ACC112 (cell line): Measurements from ENCODE around the gene CCDC97.
"Not testable (repeated sequence)": the region's sequence is repeated elsewhere in the genome, so short reads cannot be mapped to it uniquely, and the experiment has no call there.

Experiments used
- H2AFZ ChIP-seq: fragments of 200-600 bp; sonication (generic); one replicate; pipeline ENCODE4 v1.6.0; 2017; ENCODE audit warnings: antibody characterized with exemption, low read length; ENCODE audit not compliant: unreplicated experiment
- H3K27ac ChIP-seq: fragments of 200-600 bp; sonication (generic); 2 replicates; pipeline ENCODE4 v1.5.1; 2014; ENCODE audit warnings: low read depth, mild to moderate bottlenecking, antibody characterized with exemption, low read length, moderate library complexity
- H3K27me3 ChIP-seq: fragments of 200-600 bp; sonication (generic); 2 replicates; pipeline ENCODE4 v1.6.1; 2014; ENCODE audit warnings: mild to moderate bottlenecking, antibody characterized with exemption, low read length, moderate library complexity, mixed read lengths; ENCODE audit not compliant: insufficient read depth
- H3K36me3 ChIP-seq: fragments of 200-600 bp; sonication (generic); 2 replicates; pipeline ENCODE4 v1.6.1; 2016; ENCODE audit warnings: mild to moderate bottlenecking, antibody characterized with exemption, low read length, moderate library complexity, mixed read lengths; ENCODE audit not compliant: insufficient read depth
- H3K4me1 ChIP-seq: fragments of 200-600 bp; sonication (generic); one replicate; pipeline ENCODE4 v1.6.1; 2016; ENCODE audit warnings: low read length, mixed read lengths; ENCODE audit not compliant: insufficient read depth, unreplicated experiment, control insufficient read depth
- H3K4me3 ChIP-seq: fragments of 200-600 bp; sonication (generic); 2 replicates; pipeline ENCODE4 v1.5.1; 2014; ENCODE audit warnings: mild to moderate bottlenecking, low read depth, low read length
- H3K79me2 ChIP-seq: fragments of 200-600 bp; sonication (generic); one replicate; pipeline ENCODE4 v1.6.0; 2016; ENCODE audit warnings: low read length; ENCODE audit not compliant: control insufficient read depth, unreplicated experiment, insufficient read depth

CCDC97 gene

GRCh38 chr19:41364524-41365391, 54.8 kb downstream of the CCDC97 start:
- Histone ChIP-seq H3K4me1 (peaks cover 13% of the 10 kb centered on the region), H3K79me2 (peaks cover 10% of the 10 kb centered on the region), H3K4me3 (peak overlapping the region; percentile 87), H3K36me3 (no peaks in the 10 kb centered on the region), H3K27me3 (no peaks in the 10 kb centered on the region), H2AFZ (peak overlapping the region; percentile 67), H3K27ac (peak overlapping the region; percentile 98)

GRCh38 chr19:41366089-41366488, 56.1 kb downstream of the CCDC97 start:
- no peak overlapping the region for H3K4me3 ChIP-seq
- no peak overlapping the region for H2AFZ ChIP-seq
- no peaks in the 10 kb centered on the region for H3K27me3 ChIP-seq
- H3K36me3 ChIP-seq = no peaks in the 10 kb centered on the region
- H3K4me1 ChIP-seq = peaks cover 13% of the 10 kb centered on the region
- H3K79me2 ChIP-seq = peaks cover 10% of the 10 kb centered on the region
- H3K27ac ChIP-seq = no peak overlapping the region

GRCh38 chr19:41367848-41368301, 57.9 kb downstream of the CCDC97 start:
- peaks cover 10% of the 10 kb centered on the region for H3K79me2 ChIP-seq
- H3K36me3 ChIP-seq = no peaks in the 10 kb centered on the region

GRCh38 chr19:41369769-41370168, 59.8 kb downstream of the CCDC97 start:
- H3K36me3 ChIP-seq = no peaks in the 10 kb centered on the region
- no peak overlapping the region for H3K27ac ChIP-seq
- no peak overlapping the region for H3K4me3 ChIP-seq
- peaks cover 7% of the 10 kb centered on the region for H3K79me2 ChIP-seq
- no peak overlapping the region for H2AFZ ChIP-seq
- no peaks in the 10 kb centered on the region for H3K27me3 ChIP-seq
- peaks cover 11% of the 10 kb centered on the region for H3K4me1 ChIP-seq

More at GRCh38 chr19:41367848-41368301, 57.9 kb downstream of the CCDC97 start:
- peaks cover 13% of the 10 kb centered on the region for H3K4me1 ChIP-seq
- peak overlapping the region; percentile 86 for H3K27ac ChIP-seq
- H3K27me3 ChIP-seq = no peaks in the 10 kb centered on the region
- H3K4me3 ChIP-seq = no peak overlapping the region
- no peak overlapping the region for H2AFZ ChIP-seq

DNA sequence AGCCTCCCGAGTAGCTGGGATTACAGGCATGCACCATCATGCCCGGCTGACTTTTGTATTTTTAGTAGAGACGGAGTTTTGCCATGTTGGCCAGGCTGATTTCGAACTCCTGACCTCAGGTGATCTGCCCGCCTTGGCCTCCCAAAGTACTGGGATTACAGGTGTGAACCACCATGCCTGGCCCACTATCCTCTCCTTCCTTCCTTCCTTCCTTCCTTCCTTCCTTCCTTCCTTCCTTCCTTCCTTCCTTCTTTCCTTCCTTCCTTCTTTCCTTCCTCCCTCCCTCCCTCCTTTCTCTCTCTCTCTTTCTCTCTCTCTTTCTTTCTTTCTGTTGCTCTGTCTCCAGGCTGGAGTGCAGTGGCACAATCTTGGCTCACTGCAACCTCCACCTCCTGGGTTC, 61.1 kb downstream of the CCDC97 start:
- H3K4me3 ChIP-seq, H3K27me3 ChIP-seq, H3K36me3 ChIP-seq, H3K4me1 ChIP-seq, H3K79me2 ChIP-seq, H2AFZ ChIP-seq, H3K27ac ChIP-seq: not testable (repeated sequence)

- H3K79me2 ChIP-seq = no peaks in the 10 kb centered on the region
- H3K4me3 ChIP-seq = no peak overlapping the region
- H3K27me3 ChIP-seq = no peaks in the 10 kb centered on the region
- H3K27ac ChIP-seq = no peak overlapping the region
- no peak overlapping the region for H2AFZ ChIP-seq
- peaks cover 7% of the 10 kb centered on the region for H3K4me1 ChIP-seq
- no peaks in the 10 kb centered on the region for H3K36me3 ChIP-seq
These were observed 61.6 kb downstream of the CCDC97 start for GRCh38 chr19:41371541-41371940.

DNA sequence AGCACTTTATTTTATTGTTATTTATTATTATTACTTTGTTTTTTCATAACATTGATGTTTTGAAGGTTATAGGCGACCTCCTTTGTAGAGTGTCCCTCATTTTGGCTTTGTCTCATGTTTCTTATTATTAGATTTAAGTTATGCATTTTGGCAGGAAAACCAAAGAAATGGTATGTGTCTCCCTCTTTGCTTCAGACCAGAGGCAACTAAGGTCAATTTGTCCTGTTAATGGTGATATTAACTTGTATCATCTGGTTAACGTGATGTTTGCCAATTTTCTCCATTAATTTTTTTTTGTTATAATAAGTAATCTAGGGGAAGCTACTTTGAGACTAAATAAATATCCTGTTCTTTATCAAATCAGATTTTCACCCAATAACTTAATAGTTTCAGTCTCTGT, 62.5 kb downstream of the CCDC97 start:
- no peaks in the 10 kb centered on the region for H3K27me3 ChIP-seq
- H3K27ac ChIP-seq = no peak overlapping the region
- H3K4me3 ChIP-seq = no peak overlapping the region
- peaks cover 6% of the 10 kb centered on the region for H3K4me1 ChIP-seq
- H2AFZ ChIP-seq = no peak overlapping the region
- H3K79me2 ChIP-seq = no peaks in the 10 kb centered on the region
- H3K36me3 ChIP-seq = no peaks in the 10 kb centered on the region

- no peak overlapping the region for H3K27ac ChIP-seq
- no peak overlapping the region for H2AFZ ChIP-seq
- H3K4me1 ChIP-seq = no peaks in the 10 kb centered on the region
- no peaks in the 10 kb centered on the region for H3K79me2 ChIP-seq
- H3K36me3 ChIP-seq = no peaks in the 10 kb centered on the region
- no peak overlapping the region for H3K4me3 ChIP-seq
- H3K27me3 ChIP-seq = no peaks in the 10 kb centered on the region
These were observed 64.0 kb downstream of the CCDC97 start for GRCh38 chr19:41373993-41374392.
